GM21381 (cell line): ENCODE measurements around the gene SLC16A12.

Experiments
- ATAC-seq: cut with Tn5 transposase; IDR thresholded peaks from one replicate; pipeline ENCODE4 v1.9.1; 2021; ENCODE audit warnings: mild to moderate bottlenecking, moderate library complexity; ENCODE audit not compliant: unreplicated experiment

SLC16A12 gene

DNA sequence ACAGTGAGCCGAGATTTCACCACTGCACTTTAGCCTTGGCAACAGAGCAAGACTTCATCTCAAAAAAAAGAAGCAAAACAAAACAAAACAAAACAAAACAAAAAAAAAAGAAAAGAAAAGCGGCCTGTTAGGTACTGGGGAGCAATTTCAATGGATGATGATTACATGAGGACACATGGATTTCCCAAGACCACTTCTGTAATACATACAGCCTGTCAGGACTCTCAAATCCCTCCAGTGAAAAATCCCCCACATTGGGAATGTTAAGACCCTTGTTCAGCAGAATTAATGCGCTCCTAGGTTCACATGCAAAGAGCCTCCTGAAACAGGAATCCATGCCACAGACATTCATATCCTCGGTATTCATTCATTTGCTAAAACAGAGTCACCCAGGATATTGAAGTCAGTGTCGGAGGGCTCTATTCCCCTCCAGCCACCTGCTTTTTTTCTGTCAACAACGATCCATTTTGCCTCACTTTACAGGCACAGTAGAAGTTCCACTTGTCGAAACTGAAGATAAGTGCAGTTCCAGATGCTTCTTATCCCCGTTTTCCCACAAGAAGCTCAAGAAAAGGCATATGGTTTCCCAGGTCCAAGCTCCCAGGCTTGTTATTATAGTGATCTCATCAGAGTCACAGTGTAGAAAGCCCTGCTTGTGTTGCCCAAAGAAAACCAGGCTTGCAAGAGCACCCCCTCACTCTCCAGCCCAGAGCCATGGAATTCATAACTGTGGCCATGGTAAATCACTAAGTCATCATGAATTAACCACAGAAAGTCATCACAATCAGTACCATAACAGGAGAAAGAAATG, 20.2 kb downstream of the SLC16A12 start:
- ATAC-seq: no peak

GRCh38 chr10:89513206-89513605, 22.2 kb downstream of the SLC16A12 start:
- ATAC-seq: no peak

- ATAC-seq: no peak
Measured at GRCh38 chr10:89505640-89506275, 29.6 kb downstream of the SLC16A12 start.

DNA sequence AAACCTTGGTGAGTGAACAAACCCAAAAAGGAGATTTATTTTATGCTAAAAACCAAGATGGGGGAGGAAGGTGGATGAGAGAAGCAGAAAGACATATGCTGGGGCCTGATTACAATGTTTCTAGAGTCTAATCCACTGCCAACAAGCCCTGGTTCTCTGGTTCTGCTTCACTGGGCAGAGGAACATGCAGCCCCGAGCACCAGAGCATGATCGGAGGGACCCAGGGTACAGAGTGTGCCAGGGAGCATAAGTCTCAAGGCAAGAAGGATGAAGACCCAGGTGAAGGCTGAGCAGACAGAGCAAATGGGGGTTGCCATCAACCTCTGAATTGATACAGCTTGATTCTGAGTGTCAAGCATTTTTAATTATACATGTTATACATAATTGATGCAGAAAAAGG, 30.7 kb downstream of the SLC16A12 start:
- ATAC-seq: no peak

DNA sequence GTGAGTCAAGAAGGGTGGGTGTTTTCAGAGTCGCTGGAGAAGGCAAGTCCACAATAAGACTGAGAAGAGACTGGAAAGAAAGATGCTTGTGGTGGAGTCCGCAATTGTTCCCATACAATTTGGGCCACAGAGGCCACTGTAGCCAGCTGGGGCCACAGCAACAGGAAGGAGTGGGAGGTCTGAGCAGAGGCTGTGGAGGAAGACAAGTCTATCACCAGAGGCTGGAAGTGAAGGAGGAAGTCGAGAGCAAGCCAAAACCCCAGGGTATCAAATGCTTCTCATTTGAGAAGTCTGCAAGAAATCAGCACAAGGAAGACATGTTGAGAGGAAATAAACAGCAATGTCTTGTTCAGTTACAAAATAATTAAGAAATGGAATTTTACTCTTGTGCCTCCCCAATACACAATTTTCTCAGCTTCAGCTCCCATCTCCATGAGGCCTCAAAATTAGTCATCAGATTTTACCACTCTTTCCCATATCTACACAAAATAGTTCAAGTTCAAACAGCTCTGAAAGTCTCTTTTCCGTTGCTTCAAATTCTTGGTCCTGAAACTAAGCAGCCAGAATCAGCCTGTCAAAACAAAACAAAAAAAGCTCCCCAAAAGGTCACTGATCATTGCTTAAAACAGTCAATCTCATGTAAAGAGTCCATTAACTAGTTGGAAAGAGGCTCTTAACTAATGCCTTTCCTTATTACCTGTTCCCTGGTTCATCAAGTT, 31.6 kb downstream of the SLC16A12 start:
- ATAC-seq: no peak

DNA sequence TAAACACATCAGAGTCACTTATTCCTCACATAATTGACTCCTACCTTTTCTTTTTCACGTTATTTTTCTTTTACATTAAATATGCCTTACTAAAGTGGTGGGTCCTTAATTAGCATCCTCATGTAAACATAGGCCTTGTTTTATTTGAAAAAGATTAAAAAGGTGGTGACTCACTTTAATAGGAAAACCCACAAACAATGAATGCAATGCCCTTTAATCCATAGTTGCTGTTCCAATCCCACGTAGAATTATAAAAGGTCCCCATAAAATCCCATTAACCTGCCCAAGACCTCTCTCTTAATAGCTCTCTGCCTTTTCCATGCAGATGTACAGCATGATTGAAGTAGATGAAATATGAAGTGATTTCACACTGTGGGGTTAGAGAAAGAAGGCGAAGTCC, 32.2 kb downstream of the SLC16A12 start:
- no peak for ATAC-seq

DNA sequence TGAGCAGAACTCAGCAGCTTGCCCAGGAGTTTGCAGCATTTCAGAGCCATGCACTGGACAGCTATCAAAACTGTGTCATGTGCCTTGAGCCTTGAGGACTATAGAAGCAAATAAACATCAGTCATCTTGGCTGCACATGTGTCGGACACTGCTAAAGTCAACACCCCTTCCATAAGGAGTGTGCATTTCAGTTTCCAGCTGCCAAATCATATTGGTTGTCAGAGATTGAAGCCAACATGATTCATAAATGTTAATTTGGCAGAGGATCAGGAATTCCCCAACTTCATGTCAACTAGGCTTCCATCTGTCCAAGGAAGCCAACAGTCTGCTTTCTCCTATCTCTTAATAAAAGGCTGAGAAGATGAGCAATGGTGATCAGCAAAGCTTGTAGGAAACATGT, 32.8 kb downstream of the SLC16A12 start:
- ATAC-seq: no peak

DNA sequence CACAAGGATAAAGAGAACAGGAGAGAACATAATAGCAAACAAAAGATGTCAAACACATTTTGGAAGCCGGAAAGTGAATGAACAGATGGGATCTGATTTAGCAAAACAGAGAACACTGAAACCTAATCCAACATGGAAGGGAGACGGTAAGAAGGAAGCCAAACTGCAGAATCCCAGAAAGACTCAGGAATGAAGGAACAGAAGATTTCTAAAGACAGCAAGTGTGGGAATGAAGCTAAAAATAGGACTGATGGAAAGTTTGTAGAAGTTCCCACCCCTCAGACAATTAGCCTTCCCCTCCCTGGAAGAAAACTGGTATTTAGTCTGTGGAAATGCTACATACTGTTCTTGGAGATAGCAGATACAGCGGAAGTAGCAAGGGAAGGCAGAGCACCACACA, 40.8 kb downstream of the SLC16A12 start:
- ATAC-seq: no peak

DNA sequence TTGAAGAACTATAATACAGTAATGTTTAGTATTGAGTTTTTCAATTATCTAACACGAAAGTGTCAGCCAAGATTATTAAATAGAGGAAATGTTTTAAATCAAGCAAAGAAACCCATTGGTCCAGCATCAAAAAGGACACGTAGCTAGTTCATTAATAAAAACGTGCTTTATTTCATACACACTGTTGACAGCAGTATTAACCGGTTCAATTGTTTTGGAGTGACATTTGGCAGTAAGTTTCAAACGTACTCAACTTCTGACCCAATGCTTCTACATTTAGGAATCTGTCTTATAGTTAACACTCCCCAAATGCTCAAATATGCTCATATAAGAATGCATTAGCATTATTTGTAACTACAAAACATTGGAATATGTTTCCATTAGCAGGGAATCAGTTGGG, 41.3 kb downstream of the SLC16A12 start:
- ATAC-seq: no peak

- ATAC-seq: no peak
Measured at GRCh38 chr10:89491932-89492331, 43.5 kb downstream of the SLC16A12 start.

- no peak for ATAC-seq
Measured at GRCh38 chr10:89490596-89491335, 44.6 kb downstream of the SLC16A12 start.

GRCh38 chr10:89482256-89482655, 53.1 kb downstream of the SLC16A12 start:
- no peak for ATAC-seq

DNA sequence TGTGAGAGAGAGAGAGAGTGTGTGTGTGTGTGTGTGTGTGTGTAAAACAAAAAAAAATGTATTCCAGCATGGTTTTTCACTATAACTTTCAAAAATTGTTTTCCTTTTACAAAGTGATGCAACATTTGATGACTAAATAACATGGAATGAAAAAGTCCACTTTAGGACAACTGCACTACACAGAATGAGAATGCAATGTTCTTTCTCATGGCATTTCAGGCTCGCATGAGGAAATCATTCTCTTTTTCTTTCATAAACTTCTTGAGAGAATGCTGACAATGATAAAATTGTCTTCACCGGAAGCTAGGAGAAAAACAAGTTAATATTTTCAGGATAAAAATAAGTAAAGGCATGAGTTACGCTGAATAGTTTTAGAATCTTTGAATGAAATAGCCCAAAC, 53.7 kb downstream of the SLC16A12 start:
- no peak for ATAC-seq

DNA sequence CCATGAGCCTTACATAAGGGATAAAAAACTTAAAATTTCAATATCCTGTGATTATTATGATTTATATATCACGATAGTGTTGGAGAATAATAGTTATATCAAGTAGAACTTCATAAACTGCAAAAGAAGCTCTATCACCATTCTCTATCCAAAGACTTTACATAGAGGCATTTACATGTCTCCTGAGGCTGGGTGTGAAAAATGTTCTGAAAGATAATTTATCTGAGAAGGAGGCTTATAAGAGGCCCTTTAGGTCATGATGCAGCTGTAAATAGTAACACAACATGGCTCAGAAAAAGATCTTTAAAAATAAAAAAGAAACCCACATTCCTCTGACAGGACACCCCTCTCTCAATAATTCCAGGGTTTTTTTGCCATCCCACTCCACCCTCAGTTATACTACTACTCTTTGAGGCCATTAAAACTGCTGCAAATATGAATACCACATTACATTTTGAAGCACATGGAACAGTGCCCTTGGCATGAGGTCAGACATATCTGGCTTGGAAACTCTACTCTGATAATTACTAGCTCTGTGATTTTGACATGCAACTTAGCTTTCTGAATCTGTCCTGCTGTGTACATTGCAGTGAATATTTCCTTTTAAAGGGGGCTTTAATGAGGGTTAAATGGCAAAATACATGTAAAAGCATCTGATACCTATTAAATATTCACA, 55.5 kb downstream of the SLC16A12 start:
- no peak for ATAC-seq

DNA sequence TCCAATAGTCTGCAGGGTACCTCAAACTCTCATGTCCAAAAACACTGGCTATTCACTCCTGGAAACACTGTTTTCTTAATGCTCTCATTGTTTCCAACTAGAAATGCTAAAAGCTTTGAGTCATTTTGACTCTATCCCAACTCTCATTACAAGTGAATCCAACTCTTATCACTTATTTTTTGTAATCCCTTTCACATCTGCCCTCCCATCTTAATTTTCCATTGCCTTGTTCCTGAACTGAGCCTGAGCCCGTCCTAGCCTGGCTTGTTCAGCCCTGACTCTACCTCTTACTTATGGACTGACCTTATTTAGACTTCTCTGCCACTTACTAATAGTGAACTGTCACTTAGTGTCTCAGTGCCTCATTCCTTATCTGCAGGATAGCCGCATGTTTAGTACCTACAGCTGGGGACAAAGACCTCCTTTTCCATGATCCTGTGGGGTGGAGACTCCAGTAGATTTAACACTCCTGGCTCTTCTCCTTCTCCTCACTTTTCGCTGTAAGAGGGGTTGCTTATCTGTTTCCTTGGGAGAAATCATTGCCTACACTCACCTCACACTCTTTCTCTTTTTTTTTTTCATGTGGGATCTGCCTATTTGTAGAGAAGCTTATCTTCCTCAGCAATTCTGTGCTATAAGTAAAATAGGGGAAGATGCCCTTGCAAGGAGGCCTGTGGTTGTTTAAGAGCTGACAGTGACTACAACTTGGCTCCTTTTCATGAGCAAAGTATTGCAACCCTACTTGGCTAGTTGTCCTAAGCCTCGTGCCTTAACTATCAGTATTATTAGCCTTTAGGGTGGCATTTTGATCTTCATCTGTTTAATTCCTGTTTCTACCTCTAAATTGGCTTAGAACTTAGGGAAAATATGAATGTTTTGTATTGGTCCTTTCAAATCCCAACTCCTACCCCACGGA, 56.4 kb downstream of the SLC16A12 start:
- ATAC-seq: no peak

DNA sequence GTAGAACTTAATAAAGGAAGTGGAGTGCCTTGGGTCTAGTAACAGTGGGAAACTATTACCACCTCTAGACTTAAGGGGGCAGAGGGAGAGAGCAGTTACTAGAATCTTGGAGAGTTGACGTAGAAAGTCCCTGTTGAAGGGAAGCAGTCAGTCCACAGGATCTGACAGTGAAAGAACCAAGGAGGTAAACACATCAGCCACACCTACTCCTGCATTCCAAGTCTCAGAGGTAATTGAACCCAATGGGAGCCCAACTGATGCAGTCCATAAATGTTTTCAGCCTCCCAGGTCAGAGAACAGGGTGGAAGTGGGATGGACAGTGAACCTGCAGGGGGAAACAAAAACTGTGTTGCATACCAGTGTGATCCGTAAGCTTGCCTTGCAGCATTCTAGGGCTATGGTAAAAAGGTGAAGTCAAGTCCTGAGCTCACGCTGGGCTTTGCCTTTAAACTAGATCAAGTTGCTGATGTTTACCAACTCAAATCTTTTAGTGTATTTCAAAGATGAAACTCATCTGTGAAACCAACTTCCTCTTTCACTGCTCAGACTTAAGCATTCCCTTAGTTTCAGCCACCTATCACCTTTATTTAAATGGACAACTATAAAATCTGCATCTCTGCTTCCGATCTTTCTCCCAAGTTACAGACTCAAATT, 57.2 kb downstream of the SLC16A12 start:
- no peak for ATAC-seq

GRCh38 chr10:89476150-89476549, 59.2 kb downstream of the SLC16A12 start:
- no peak for ATAC-seq

- no peak for ATAC-seq
Measured at GRCh38 chr10:89475591-89475998, 59.8 kb downstream of the SLC16A12 start.

DNA sequence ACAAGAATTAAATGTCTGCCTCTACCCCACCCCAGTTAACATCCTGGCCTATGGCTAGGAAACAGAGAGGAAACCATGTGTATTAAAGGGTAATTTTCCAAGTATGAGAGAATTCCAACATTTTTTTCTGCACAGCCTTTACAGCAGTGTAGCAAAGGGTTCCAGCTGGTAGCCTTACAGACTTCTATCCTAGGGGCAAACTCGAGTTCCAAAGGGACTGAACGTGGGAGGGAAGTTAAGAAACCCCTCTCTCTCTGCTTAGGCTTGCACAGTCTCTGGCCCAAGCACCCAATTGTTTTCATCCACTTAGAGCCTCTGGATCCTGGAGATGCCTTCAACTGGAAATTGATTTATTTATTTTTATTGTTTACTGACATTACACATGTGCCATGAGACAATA, 60.3 kb downstream of the SLC16A12 start:
- no peak for ATAC-seq
